OCI-LY3 (cell line): Measurements from ENCODE around the gene OSCP1.

ENCODE experiments used
- H2AFZ ChIP-seq: fragments of 200-600, 300-600 bp; shearing (Covaris generic); 2 replicates; pipeline ENCODE4 v1.6.0; 2014; ENCODE audit warnings: antibody characterized with exemption, low read depth, low read length
- H3K27ac ChIP-seq: fragments of 200-600, 300-600 bp; sonication (generic); 2 replicates; pipeline ENCODE4 v1.5.1; 2014; ENCODE audit warnings: mild to moderate bottlenecking, low read length, moderate library complexity, mixed read lengths
- H3K27me3 ChIP-seq: fragments of 200-600, 300-600 bp; sonication (generic); 2 replicates; pipeline ENCODE4 v1.6.1; 2014; ENCODE audit warnings: low read depth, low read length, mixed read lengths
- H3K36me3 ChIP-seq: fragments of 200-600, 300-600 bp; sonication (generic); replicated peaks from 2 replicates; pipeline ENCODE3; 2014; ENCODE audit warnings: low read depth, low read length, mixed read lengths
- H3K4me1 ChIP-seq: fragments of 300-600, 200-600 bp; sonication (generic); 2 replicates; pipeline ENCODE4 v1.6.1; 2014; ENCODE audit warnings: low read length, mixed read lengths
- H3K4me2 ChIP-seq: fragments of 200-600, 300-600 bp; sonication (generic); 2 replicates; pipeline ENCODE4 v1.6.1; 2014; ENCODE audit warnings: low read length, mixed read lengths
- H3K4me3 ChIP-seq: fragments of 300-600, 200-600 bp; sonication (generic); 2 replicates; pipeline ENCODE4 v1.5.1; 2014; ENCODE audit warnings: antibody characterized with exemption, mild to moderate bottlenecking, low read length, moderate library complexity
- H3K79me2 ChIP-seq: fragments of 300-600, 200-600 bp; shearing (Covaris generic); 2 replicates; pipeline ENCODE4 v1.6.1; 2014; ENCODE audit warnings: mild to moderate bottlenecking, low read length, mixed read lengths
- H3K9ac ChIP-seq: fragments of 300-600, 200-600 bp; shearing (Covaris generic); 2 replicates; pipeline ENCODE4 v1.6.0; 2014; ENCODE audit warnings: mild to moderate bottlenecking, low read length, moderate library complexity
- H3K9me3 ChIP-seq: fragments of 200-600, 300-600 bp; shearing (Covaris generic); 2 replicates; pipeline ENCODE4 v1.6.1; 2014; ENCODE audit warnings: low read length, mixed read lengths; ENCODE audit not compliant: insufficient read depth
- H4K20me1 ChIP-seq: fragments of 200-600, 300-600 bp; sonication (generic); 2 replicates; pipeline ENCODE4 v1.6.1; 2016; ENCODE audit warnings: low read length, mixed read lengths; ENCODE audit not compliant: insufficient read depth
- EZH2phosphoT487 ChIP-seq: fragments of 200-600 bp; shearing (Covaris generic); IDR thresholded peaks from 2 replicates; pipeline ENCODE4 v1.6.1; 2018; ENCODE audit warnings: antibody characterized with exemption, mixed run types, low read depth
- TF ChIP-seq, protein P1 (sequence below): fragments of 200-600, 300-600 bp; sonication (generic); IDR thresholded peaks from 2 replicates; pipeline ENCODE4 v1.5.1; 2014; ENCODE audit warnings: antibody characterized with exemption, low read length, low read depth

The OSCP1 gene

DNA sequence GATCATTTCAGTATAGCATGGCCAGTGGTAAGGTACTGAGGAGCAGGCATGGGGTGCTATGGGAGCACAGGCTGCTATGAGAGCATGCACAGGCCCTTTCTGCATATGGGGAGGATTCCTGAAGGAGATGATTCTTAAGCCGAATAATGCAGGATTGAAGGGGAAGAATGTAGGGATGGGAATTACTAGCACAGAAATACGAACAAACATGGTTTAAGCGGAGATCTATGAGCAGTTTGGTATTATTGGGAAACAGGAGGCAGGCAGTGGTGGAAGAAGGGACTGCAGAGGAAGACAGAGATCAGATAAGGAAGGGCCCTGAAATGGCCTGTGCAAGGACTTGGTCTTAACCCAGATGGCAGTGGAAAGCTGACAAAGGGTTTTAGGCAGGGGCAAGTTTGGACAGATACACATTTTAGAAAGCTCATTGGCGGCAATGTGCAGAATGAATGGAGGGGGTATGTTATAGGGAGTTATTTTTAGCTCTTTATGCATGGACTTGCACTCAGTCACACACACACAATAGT is 1.7 kb downstream of the OSCP1 start:
- no peak overlapping the region for H3K9ac ChIP-seq
- H3K36me3 ChIP-seq = no peaks in the 10 kb centered on the region
- H2AFZ ChIP-seq = no peak overlapping the region
- H3K27ac ChIP-seq = no peak overlapping the region
- H3K4me3 ChIP-seq = no peak overlapping the region
- H3K4me1 ChIP-seq = peaks cover 9% of the 10 kb centered on the region
- TF ChIP-seq EZH2phosphoT487 = no peak
- TF ChIP-seq, protein P1, sequence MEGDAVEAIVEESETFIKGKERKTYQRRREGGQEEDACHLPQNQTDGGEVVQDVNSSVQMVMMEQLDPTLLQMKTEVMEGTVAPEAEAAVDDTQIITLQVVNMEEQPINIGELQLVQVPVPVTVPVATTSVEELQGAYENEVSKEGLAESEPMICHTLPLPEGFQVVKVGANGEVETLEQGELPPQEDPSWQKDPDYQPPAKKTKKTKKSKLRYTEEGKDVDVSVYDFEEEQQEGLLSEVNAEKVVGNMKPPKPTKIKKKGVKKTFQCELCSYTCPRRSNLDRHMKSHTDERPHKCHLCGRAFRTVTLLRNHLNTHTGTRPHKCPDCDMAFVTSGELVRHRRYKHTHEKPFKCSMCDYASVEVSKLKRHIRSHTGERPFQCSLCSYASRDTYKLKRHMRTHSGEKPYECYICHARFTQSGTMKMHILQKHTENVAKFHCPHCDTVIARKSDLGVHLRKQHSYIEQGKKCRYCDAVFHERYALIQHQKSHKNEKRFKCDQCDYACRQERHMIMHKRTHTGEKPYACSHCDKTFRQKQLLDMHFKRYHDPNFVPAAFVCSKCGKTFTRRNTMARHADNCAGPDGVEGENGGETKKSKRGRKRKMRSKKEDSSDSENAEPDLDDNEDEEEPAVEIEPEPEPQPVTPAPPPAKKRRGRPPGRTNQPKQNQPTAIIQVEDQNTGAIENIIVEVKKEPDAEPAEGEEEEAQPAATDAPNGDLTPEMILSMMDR = no peak
- H3K79me2 ChIP-seq = no peaks in the 10 kb centered on the region
- H3K4me2 ChIP-seq = no peak overlapping the region
- no peaks in the 10 kb centered on the region for H3K9me3 ChIP-seq
- H3K27me3 ChIP-seq = no peaks in the 10 kb centered on the region
- H4K20me1 ChIP-seq = no peaks in the 10 kb centered on the region

DNA sequence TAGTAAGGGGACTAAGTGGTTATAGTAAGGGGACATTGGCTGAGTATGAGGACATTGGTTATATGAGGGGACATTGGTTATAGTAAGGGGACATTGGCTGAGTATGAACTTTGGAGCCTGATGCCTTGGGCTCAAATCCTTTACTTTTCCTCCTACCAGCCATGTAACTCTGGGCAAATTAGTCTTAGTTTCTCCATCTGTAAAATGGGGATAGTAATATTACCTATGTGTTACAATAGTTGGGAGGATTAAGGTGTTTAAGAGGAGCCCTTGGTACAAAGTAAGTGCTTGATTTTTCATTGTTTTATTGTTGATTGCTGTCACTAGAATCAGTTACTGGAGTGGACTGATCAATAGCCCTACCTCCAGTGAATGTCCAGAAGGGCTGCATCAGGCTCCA is 2.8 kb downstream of the OSCP1 start:
- H3K27ac ChIP-seq = no peak overlapping the region
- H3K4me3 ChIP-seq = no peak overlapping the region
- no peak overlapping the region for H2AFZ ChIP-seq
- H3K79me2 ChIP-seq = no peaks in the 10 kb centered on the region
- no peaks in the 10 kb centered on the region for H3K9me3 ChIP-seq
- H3K4me2 ChIP-seq = no peak overlapping the region
- no peak overlapping the region for H3K9ac ChIP-seq
- no peaks in the 10 kb centered on the region for H4K20me1 ChIP-seq
- TF ChIP-seq, protein P1 = no peak
- no peak for TF ChIP-seq EZH2phosphoT487
- no peaks in the 10 kb centered on the region for H3K36me3 ChIP-seq
- H3K4me1 ChIP-seq = peaks cover 9% of the 10 kb centered on the region
- no peaks in the 10 kb centered on the region for H3K27me3 ChIP-seq

DNA sequence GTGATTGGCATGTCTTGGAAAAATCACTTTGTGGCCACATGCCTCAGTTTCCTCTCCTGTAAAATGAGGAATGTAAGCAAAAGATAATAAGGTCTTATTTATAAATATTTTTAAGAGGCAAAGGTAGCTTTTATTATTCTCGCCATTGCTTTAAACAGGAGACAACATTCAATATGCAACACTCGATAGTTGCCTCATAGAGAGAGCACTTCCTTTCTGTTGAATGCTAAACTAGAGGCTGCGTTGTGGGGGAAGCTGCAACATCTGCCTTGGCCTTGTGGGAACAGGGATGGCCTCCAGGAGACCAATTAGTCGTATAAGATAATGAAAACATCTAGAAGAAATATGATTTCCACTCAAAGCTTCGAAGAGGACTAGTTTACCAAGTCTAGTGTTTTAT is 3.5 kb downstream of the OSCP1 start:
- Histone ChIP-seq H3K36me3 (no peaks in the 10 kb centered on the region), H3K4me2 (peak overlapping the region; percentile 45), H3K27ac (no peak overlapping the region), H3K9ac (no peak overlapping the region), H3K4me3 (no peak overlapping the region), H3K27me3 (no peaks in the 10 kb centered on the region), H3K9me3 (no peaks in the 10 kb centered on the region), H3K79me2 (no peaks in the 10 kb centered on the region), H4K20me1 (no peaks in the 10 kb centered on the region), H2AFZ (no peak overlapping the region), H3K4me1 (peaks cover 9% of the 10 kb centered on the region)
- TF ChIP-seq EZH2phosphoT487 = no peak
- TF ChIP-seq, protein P1 = no peak

DNA sequence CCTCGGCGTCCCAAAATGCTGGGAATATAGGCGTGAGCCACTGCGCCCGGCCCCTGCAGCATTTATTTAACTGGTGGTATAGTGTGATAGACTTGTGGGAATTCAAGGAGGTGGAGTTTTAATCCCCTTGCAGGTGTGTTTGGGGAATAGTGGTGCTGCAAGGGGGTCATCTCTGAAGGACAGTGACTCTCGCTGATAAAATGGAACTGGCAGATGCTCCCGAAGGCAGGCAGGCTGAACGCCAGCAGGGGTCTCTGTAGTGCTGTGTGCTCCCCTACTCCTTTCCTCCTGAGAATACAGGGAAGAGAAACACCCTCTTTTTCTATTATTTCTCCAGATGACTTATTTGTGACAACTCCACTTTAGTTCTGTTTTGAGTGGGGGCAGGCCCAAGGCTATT is 4.0 kb downstream of the OSCP1 start:
- Histone ChIP-seq H3K4me2 (peak overlapping the region; percentile 45), H3K36me3 (no peaks in the 10 kb centered on the region), H2AFZ (no peak overlapping the region), H4K20me1 (no peaks in the 10 kb centered on the region), H3K4me3 (no peak overlapping the region), H3K9ac (no peak overlapping the region), H3K4me1 (peaks cover 9% of the 10 kb centered on the region), H3K9me3 (no peaks in the 10 kb centered on the region), H3K79me2 (no peaks in the 10 kb centered on the region), H3K27me3 (no peaks in the 10 kb centered on the region), H3K27ac (no peak overlapping the region)
- TF ChIP-seq, protein P1 = peak; percentile 43
- no peak for TF ChIP-seq EZH2phosphoT487
